Suprapubic skin (tissue), 4 donors: ENCODE results near the gene OTUB1. TPM values are rescaled to one million over a fixed set of nuclear protein-coding genes. Genes with fewer than 3 reads are reported as not detected.

ENCODE experiments used
- DNase-seq, 2 donors: peaks; one replicate each; pipeline ENCODE4 v3.0.0-alpha.2; 2019; ENCODE audit warnings: low spot score in 2 of 2
- H3K27ac ChIP-seq: fragments of 200-600 bp; sonication (generic); one replicate; pipeline ENCODE4 v1.5.1; 2019
- H3K27me3 ChIP-seq: fragments of 200-600 bp; sonication (generic); one replicate; pipeline ENCODE4 v1.5.1; 2019
- H3K36me3 ChIP-seq: fragments of 200-600 bp; sonication (generic); one replicate; pipeline ENCODE4 v1.5.1; 2019
- H3K4me1 ChIP-seq: fragments of 200-600 bp; sonication (generic); one replicate; pipeline ENCODE4 v1.5.1; 2019
- H3K4me3 ChIP-seq: fragments of 200-600 bp; sonication (generic); one replicate; pipeline ENCODE4 v1.5.1; 2019; ENCODE audit warnings: mild to moderate bottlenecking
- H3K9me3 ChIP-seq: fragments of 200-600 bp; sonication (generic); one replicate; pipeline ENCODE4 v1.5.1; 2019
- CTCF ChIP-seq, 2 donors: fragments of 200-600 bp in 1 of 2; fragments of 450-650 bp in 1 of 2; sonication (generic) in 1 of 2; IDR thresholded peaks; one replicate each; pipeline ENCODE4 v1.5.1; 2016 to 2019; ENCODE audit warnings: antibody characterized with exemption in 2 of 2, mild to moderate bottlenecking in 1 of 2, moderate library complexity in 1 of 2
- EP300 ChIP-seq: sonication (generic); formaldehyde crosslinking; IDR thresholded peaks from one replicate; pipeline ENCODE4 v1.6.1; 2017; ENCODE audit warnings: antibody characterized with exemption
- POLR2A ChIP-seq, 2 donors: fragments of 450-650 bp; IDR thresholded peaks; one replicate each; pipeline ENCODE4 v1.6.1; 2017; ENCODE audit warnings: antibody characterized with exemption in 2 of 2, mild to moderate bottlenecking in 2 of 2, moderate library complexity in 2 of 2
- POLR2AphosphoS5 ChIP-seq, 3 donors: sonication (generic); formaldehyde crosslinking; IDR thresholded peaks; one replicate each; pipeline ENCODE4 v1.6.1; 2017; ENCODE audit warnings: antibody characterized with exemption in 3 of 3
- WGBS: methylation state at CpG from one replicate; pipeline ENCODE4 v1.1.5; 2018; 5-methylcytosine and 5-hydroxymethylcytosine counted together
- total RNA-seq, 4 donors: library from RNA; depleted of rRNA; stranded (reverse); fragments of >200 nt; gene quantifications; one replicate each; pipeline ENCODE4 v1.1.0, GENCODE V29; 2016

OTUB1 gene
- total RNA-seq, 4 donors from 2014 or later = 78.4 to 117 (median 93.5) TPM

DNA sequence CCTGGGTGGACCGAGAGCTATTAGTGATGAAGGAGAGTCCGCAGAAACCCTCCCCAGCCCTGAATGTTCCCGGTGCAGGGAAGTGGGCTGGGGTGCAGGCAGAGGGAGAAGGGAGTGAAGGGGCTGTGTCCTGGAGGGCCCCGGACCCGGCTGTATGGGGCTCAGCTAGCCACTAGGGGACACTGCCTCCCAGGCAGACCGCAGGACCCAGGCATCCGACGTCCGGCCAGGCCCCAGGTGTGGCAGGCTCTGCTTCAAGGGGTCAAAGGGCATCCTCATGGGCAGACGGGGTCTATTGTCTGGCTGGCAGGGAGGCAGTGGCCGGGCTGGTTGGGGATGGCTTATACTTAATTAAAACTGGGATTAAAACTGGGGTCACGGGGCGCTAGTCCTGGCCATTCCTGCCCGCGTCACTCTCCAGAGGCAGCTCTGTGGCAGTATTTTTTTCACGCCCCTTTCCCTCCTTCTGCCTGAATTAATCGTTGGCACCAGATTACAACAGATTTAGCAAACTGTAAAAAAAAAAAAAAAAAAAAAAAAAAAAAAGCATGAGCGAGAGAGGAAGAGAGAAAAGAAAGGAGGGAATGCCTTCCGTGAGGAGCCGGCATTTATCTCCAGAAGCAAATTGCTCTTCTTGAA, 54.6 kb downstream of the OTUB1 start:
- Histone ChIP-seq H3K4me1 (peaks cover 12% of the 10 kb centered on the region), H3K36me3 (no peaks in the 10 kb centered on the region), H3K4me3 (no peak overlapping the region), H3K9me3 (no peaks in the 10 kb centered on the region), H3K27ac (no peak overlapping the region), H3K27me3 (peaks cover 16% of the 10 kb centered on the region)
- DNase-seq = no peak
- TF ChIP-seq POLR2A (IDR thresholded peaks at IDR 0.05) (no peak), CTCF (IDR thresholded peaks at IDR 0.05) (no peak), POLR2AphosphoS5 (IDR thresholded peaks at IDR 0.05) (no peak), EP300 (no peak)
- 68% methylated on average over 14 of the region's 20 CpGs for WGBS

DNA sequence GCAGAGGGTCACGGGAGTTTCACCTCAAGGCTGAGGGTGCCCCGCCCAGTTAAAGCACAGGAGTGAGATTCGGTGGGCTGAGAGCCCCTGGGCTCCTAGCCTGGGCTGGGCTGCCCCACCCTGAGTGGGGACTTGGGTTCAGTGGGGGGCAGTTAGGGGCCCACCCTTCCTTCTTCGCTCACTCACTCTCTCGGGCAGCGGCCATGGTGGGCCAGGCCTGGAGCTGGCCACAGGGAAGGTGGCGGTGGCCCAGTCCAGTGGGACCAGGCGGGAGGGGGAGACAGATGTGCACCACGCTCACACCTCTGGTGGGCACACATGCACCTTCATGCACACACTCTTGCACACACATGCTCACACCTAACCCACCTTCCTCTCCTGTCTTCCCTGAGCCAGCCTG, 55.6 kb downstream of the OTUB1 start:
- Histone ChIP-seq H3K4me1 (peaks cover 2% of the 10 kb centered on the region), H3K27ac (no peak overlapping the region), H3K4me3 (no peak overlapping the region), H3K27me3 (peaks cover 5% of the 10 kb centered on the region), H3K9me3 (no peaks in the 10 kb centered on the region), H3K36me3 (no peaks in the 10 kb centered on the region)
- no CpG with 5 or more reads among the region's 9 CpGs for WGBS
- DNase-seq = no peak
- TF ChIP-seq CTCF (IDR thresholded peaks at IDR 0.05) (no peak), EP300 (no peak), POLR2A (IDR thresholded peaks at IDR 0.05) (no peak), POLR2AphosphoS5 (IDR thresholded peaks at IDR 0.05) (no peak)

- no peaks in the 10 kb centered on the region for H3K4me1 ChIP-seq
- 93% methylated on average over 2 of the region's 4 CpGs for WGBS
- no peak for DNase-seq
- no peak overlapping the region for H3K4me3 ChIP-seq
- TF ChIP-seq EP300 = no peak
- TF ChIP-seq POLR2AphosphoS5 (IDR thresholded peaks at IDR 0.05) = no peak
- no peak for TF ChIP-seq CTCF (IDR thresholded peaks at IDR 0.05)
- no peak for TF ChIP-seq POLR2A (IDR thresholded peaks at IDR 0.05)
- peaks cover under 1% of the 10 kb centered on the region for H3K27me3 ChIP-seq
- H3K9me3 ChIP-seq = no peaks in the 10 kb centered on the region
- no peak overlapping the region for H3K27ac ChIP-seq
- no peaks in the 10 kb centered on the region for H3K36me3 ChIP-seq
These were observed 56.1 kb downstream of the OTUB1 start for GRCh38 chr11:64042301-64042700.

- no peak for TF ChIP-seq POLR2A (IDR thresholded peaks at IDR 0.05)
- no peak for TF ChIP-seq CTCF (IDR thresholded peaks at IDR 0.05)
- no peak for TF ChIP-seq EP300
- TF ChIP-seq POLR2AphosphoS5 (IDR thresholded peaks at IDR 0.05) = no peak
- H3K27me3 ChIP-seq = no peaks in the 10 kb centered on the region
- H3K9me3 ChIP-seq = no peaks in the 10 kb centered on the region
- no peak overlapping the region for H3K27ac ChIP-seq
- no peaks in the 10 kb centered on the region for H3K36me3 ChIP-seq
- 94% methylated on average over 5 of the region's 5 CpGs for WGBS
- H3K4me3 ChIP-seq = no peak overlapping the region
- DNase-seq = no peak
- no peaks in the 10 kb centered on the region for H3K4me1 ChIP-seq
These were observed 57.3 kb downstream of the OTUB1 start for GRCh38 chr11:64043545-64043944.

GRCh38 chr11:64044730-64045393, 58.6 kb downstream of the OTUB1 start:
- Histone ChIP-seq H3K27ac (no peak overlapping the region), H3K27me3 (no peaks in the 10 kb centered on the region), H3K4me1 (no peaks in the 10 kb centered on the region), H3K4me3 (no peak overlapping the region), H3K36me3 (no peaks in the 10 kb centered on the region), H3K9me3 (no peaks in the 10 kb centered on the region)
- TF ChIP-seq POLR2A (IDR thresholded peaks at IDR 0.05) (no peak), EP300 (no peak), POLR2AphosphoS5 (IDR thresholded peaks at IDR 0.05) (no peak), CTCF (IDR thresholded peaks at IDR 0.05) (no peak)
- 84% methylated on average over 13 of the region's 18 CpGs for WGBS
- no peak for DNase-seq
